Upper lobe of left lung (tissue), 4 donors: ENCODE results near the gene FLYWCH1.

ENCODE experiments used
- EP300 ChIP-seq, 4 donors: sonication (generic); formaldehyde crosslinking; IDR thresholded peaks; one replicate each; pipeline ENCODE4 v1.5.1; 2017; ENCODE audit warnings: antibody characterized with exemption in 4 of 4, control low read depth in 2 of 4
- POLR2A ChIP-seq, 4 donors: fragments of 450-650 bp; IDR thresholded peaks; one replicate each; pipeline ENCODE4 v1.5.1; 2016 to 2017; ENCODE audit warnings: antibody characterized with exemption in 4 of 4, mild to moderate bottlenecking in 2 of 4
- POLR2AphosphoS5 ChIP-seq, 2 donors: sonication (generic); formaldehyde crosslinking; IDR thresholded peaks; one replicate each; pipeline ENCODE4 v1.5.1; 2017; ENCODE audit warnings: antibody characterized with exemption in 2 of 2
- TF ChIP-seq, protein P1 (sequence below), 6 experiments: fragments of 450-650 bp in 4 of 6; fragments of 200-600 bp in 2 of 6; sonication (generic) in 2 of 6; IDR thresholded peaks; one replicate each; pipeline ENCODE4 v1.5.1; 2016 to 2019; ENCODE audit warnings: antibody characterized with exemption in 6 of 6

DNA sequence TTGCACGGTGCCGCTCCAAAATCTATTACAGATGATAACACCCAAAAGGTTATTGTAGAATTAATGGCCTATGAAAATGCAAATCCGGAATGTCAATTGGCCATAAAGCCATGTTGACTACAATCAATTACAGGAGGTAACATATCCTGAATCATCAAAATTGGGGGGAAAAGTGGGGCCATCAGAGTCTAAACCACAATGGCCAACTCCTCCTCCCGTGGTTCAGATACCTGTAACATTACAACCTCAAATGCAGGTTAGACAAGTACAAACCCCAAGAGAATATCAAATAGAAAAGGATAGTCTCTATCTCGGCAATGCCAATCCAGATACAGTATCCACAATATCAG, 14.9 kb downstream of the FLYWCH1 start:
- TF ChIP-seq, protein P1, sequence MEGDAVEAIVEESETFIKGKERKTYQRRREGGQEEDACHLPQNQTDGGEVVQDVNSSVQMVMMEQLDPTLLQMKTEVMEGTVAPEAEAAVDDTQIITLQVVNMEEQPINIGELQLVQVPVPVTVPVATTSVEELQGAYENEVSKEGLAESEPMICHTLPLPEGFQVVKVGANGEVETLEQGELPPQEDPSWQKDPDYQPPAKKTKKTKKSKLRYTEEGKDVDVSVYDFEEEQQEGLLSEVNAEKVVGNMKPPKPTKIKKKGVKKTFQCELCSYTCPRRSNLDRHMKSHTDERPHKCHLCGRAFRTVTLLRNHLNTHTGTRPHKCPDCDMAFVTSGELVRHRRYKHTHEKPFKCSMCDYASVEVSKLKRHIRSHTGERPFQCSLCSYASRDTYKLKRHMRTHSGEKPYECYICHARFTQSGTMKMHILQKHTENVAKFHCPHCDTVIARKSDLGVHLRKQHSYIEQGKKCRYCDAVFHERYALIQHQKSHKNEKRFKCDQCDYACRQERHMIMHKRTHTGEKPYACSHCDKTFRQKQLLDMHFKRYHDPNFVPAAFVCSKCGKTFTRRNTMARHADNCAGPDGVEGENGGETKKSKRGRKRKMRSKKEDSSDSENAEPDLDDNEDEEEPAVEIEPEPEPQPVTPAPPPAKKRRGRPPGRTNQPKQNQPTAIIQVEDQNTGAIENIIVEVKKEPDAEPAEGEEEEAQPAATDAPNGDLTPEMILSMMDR (IDR thresholded peaks at IDR 0.05) = no peak
- TF ChIP-seq POLR2A (IDR thresholded peaks at IDR 0.05) (no peak), POLR2AphosphoS5 (IDR thresholded peaks at IDR 0.05) (no peak), EP300 (IDR thresholded peaks at IDR 0.05) (no peak)
